ENCODE results near the gene ITGAE. TPM values are rescaled to one million over a fixed set of nuclear protein-coding genes. Genes with fewer than 3 reads are reported as not detected.

ITGAE gene
- total RNA-seq, 2 donors from 2014 or later: 16.2 to 27.6 TPM

- Histone ChIP-seq H3K4me3 (no peak overlapping the region), H3K4me1 (replicated peaks) (no peaks in the 10 kb centered on the region), H3K9me3 (no peaks in the 10 kb centered on the region), H3K27ac (no peak overlapping the region), H3K36me3 (no peaks in the 10 kb centered on the region), H3K27me3 (replicated peaks; ENCODE audit: insufficient read depth) (peaks cover 4% of the 10 kb centered on the region)
- DNase-seq (ENCODE audit: low spot score): no peak
- intact Hi-C loops (cut with DNase I): no loop called here
- WGBS: 47% methylated on average over 16 of the region's 16 CpGs
- no peak for TF ChIP-seq POLR2A (IDR thresholded peaks at IDR 0.05)
- TF ChIP-seq CTCF (IDR thresholded peaks at IDR 0.05): no peak
- no peak for TF ChIP-seq POLR2AphosphoS5 (IDR thresholded peaks at IDR 0.05)
These were observed 122.7 kb downstream of the ITGAE start for GRCh38 chr17:3678095-3678820.

GRCh38 chr17:3675886-3676285 is 125.1 kb downstream of the ITGAE start:
- Histone ChIP-seq H3K36me3 (no peaks in the 10 kb centered on the region), H3K4me1 (replicated peaks) (no peaks in the 10 kb centered on the region), H3K4me3 (no peak overlapping the region), H3K27me3 (replicated peaks; ENCODE audit: insufficient read depth) (no peaks in the 10 kb centered on the region), H3K27ac (no peak overlapping the region), H3K9me3 (no peaks in the 10 kb centered on the region)
- TF ChIP-seq CTCF (IDR thresholded peaks at IDR 0.05) (no peak), POLR2A (IDR thresholded peaks at IDR 0.05) (no peak), POLR2AphosphoS5 (IDR thresholded peaks at IDR 0.05) (no peak)
- intact Hi-C loops (cut with DNase I): no loop called here
- no peak for DNase-seq (ENCODE audit: low spot score)
- 61% methylated on average over 11 of the region's 11 CpGs for WGBS

- Histone ChIP-seq H3K36me3 (no peaks in the 10 kb centered on the region), H3K27me3 (replicated peaks; ENCODE audit: insufficient read depth) (no peaks in the 10 kb centered on the region), H3K4me3 (no peak overlapping the region), H3K27ac (no peak overlapping the region), H3K4me1 (replicated peaks) (no peaks in the 10 kb centered on the region), H3K9me3 (no peaks in the 10 kb centered on the region)
- TF ChIP-seq POLR2A (IDR thresholded peaks at IDR 0.05): no peak
- WGBS: 98% methylated on average over 4 of the region's 4 CpGs
- intact Hi-C loops (cut with DNase I): no loop called here
- DNase-seq (ENCODE audit: low spot score): no peak
These were observed 128.4 kb downstream of the ITGAE start for GRCh38 chr17:3672571-3672970.

GRCh38 chr17:3669548-3669947 is 131.4 kb downstream of the ITGAE start:
- WGBS: 49% methylated on average over 12 of the region's 12 CpGs
- H3K4me1 ChIP-seq (replicated peaks): peaks cover 13% of the 10 kb centered on the region
- no peaks in the 10 kb centered on the region for H3K27me3 ChIP-seq (replicated peaks; ENCODE audit: insufficient read depth)
- intact Hi-C loops (cut with DNase I): loop anchor here (2.0 kb wide), 1 partner anchor 53 kb away; the partner anchor contains the start of gene HASPIN
- peak overlapping the region; percentile 83 to 90 for H3K4me3 ChIP-seq
- no peak for TF ChIP-seq CTCF (IDR thresholded peaks at IDR 0.05)
- no peak for TF ChIP-seq POLR2AphosphoS5 (IDR thresholded peaks at IDR 0.05)
- no peak for TF ChIP-seq POLR2A (IDR thresholded peaks at IDR 0.05)
- H3K9me3 ChIP-seq: no peaks in the 10 kb centered on the region
- H3K27ac ChIP-seq: no peak overlapping the region
- DNase-seq (ENCODE audit: low spot score): no peak
- no peaks in the 10 kb centered on the region for H3K36me3 ChIP-seq

GRCh38 chr17:3669085-3669347 is 132.0 kb downstream of the ITGAE start:
- no peaks in the 10 kb centered on the region for H3K9me3 ChIP-seq
- intact Hi-C loops (cut with DNase I): loop anchor here (2.0 kb wide), 1 partner anchor 54 kb away; the partner anchor contains the start of gene HASPIN
- H3K27ac ChIP-seq: peak overlapping the region; percentile 92 to 95
- no peak for DNase-seq (ENCODE audit: low spot score)
- no peaks in the 10 kb centered on the region for H3K36me3 ChIP-seq
- peak overlapping the region; percentile 83 to 90 for H3K4me3 ChIP-seq
- 1% methylated on average over 32 of the region's 32 CpGs for WGBS
- TF ChIP-seq POLR2A (IDR thresholded peaks at IDR 0.05): no peak
- no peak for TF ChIP-seq CTCF (IDR thresholded peaks at IDR 0.05)
- no peak for TF ChIP-seq POLR2AphosphoS5 (IDR thresholded peaks at IDR 0.05)
- peaks cover 13% of the 10 kb centered on the region for H3K4me1 ChIP-seq (replicated peaks)
- H3K27me3 ChIP-seq (replicated peaks; ENCODE audit: insufficient read depth): no peaks in the 10 kb centered on the region

Data from prostate gland (tissue), 2 donors.